AG09309 (cell line): ENCODE results near the gene GLRB.

Experiments used
- DNase-seq: peaks from one replicate; pipeline ENCODE4 v3.0.0-alpha.2; 2010; ENCODE audit warnings: low read depth
- H3K4me3 ChIP-seq: 2 replicates; pipeline ENCODE4 v1.5.1; 2011; ENCODE audit warnings: mild to moderate bottlenecking, low read depth, low read length, moderate library complexity; ENCODE audit not compliant: control insufficient read depth
- CTCF ChIP-seq: IDR thresholded peaks from 2 replicates; pipeline ENCODE4 v1.5.1; 2011; ENCODE audit warnings: mild to moderate bottlenecking, low read depth, low read length, inconsistent platforms; ENCODE audit not compliant: insufficient read depth, control insufficient read depth; ENCODE audit errors: missing control alignments

Gene GLRB

DNA sequence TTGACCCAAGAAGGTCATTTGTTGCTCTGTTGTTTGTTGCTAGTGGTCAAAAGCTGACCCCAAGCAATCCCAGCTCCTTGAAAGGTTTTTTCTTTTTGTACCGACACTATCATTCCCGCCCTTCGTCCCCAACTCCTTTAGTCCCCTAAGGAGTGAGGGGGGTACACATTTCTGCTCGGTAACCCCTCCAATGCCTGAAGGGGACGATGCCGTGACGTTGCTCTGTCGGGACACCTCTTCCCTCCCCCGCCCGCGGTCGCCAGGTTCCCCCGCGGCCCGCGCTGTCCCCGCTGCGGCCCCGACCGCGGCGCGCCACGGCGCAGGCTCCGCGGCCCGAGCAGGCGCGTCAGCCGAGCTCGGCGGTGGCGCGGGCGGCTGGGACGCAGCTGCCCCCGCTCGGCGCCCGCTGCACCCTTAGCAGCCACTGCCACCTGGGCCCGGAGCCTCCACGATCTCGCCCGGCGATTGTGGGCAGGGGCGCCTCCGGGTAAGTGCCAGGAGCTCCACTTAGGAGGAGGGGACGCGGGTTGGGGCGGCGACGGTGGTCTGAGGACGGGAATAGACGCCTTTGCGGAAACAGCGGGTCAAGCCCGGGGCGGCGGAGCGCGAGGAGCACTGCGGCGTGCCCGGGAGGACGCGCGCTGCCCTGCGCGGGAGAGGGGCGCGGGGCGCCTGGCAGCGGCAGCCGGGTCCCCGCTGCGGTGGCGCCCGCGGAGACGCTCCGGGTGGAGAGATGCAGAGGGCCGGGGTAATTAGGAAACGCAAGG, at the start of gene GLRB:
Gene GLRB (plus strand): TSS at position 340 of the 767 bp plus-strand sequence. CDS start 1,875 bp downstream, outside the sequence.
- DNase-seq, result no peak
- H3K4me3 ChIP-seq, result peak within 1 kb of the TSS; percentile 90
- TF ChIP-seq CTCF, result no peak

DNA sequence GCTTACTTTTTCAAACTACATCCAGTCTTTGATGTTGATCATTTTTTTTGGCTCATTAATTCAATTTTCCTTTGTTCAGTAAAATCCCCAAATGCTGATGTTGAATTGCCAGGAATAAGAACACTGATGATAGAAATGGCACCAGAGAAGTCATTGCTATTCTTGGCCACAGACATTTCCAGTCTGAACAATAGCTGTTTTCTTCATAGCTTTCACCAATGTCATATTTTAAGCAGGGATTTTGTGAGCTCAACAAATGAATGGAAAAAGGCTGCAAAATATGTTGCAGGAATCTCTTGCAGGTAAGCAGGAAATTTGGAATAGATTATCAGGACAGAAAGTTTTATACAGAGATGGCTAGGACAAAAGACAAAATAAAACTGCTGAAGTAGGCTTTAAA, 40.5 kb upstream of the GLRB start:
- no peak for TF ChIP-seq CTCF
- no peak for DNase-seq
- no peak overlapping the region for H3K4me3 ChIP-seq

DNA sequence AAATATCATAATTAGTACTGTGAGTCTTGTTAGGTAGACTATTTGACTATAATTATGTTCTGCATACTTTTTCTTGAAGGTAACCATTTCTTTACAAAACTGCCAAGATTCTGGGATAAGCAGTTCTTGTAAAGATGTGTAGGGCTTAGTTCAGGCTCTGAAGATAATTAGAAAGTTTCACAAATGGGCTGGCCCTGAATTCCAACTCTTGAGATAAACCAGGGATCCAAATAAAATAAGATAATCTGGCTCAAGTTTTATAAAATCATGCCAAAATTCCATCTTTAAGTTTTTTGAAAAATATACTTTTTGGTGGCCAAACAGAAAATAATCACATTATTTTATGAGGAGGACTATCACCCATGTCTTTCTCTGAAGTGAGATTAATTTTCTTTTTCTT, 35.5 kb upstream of the GLRB start:
- no peak overlapping the region for H3K4me3 ChIP-seq
- TF ChIP-seq CTCF, result no peak
- DNase-seq, result no peak

- TF ChIP-seq CTCF, result peak; percentile 45
- no peak overlapping the region for H3K4me3 ChIP-seq
- no peak for DNase-seq
Observed at GRCh38 chr4:157043131-157043530, 32.8 kb upstream of the GLRB start.

DNA sequence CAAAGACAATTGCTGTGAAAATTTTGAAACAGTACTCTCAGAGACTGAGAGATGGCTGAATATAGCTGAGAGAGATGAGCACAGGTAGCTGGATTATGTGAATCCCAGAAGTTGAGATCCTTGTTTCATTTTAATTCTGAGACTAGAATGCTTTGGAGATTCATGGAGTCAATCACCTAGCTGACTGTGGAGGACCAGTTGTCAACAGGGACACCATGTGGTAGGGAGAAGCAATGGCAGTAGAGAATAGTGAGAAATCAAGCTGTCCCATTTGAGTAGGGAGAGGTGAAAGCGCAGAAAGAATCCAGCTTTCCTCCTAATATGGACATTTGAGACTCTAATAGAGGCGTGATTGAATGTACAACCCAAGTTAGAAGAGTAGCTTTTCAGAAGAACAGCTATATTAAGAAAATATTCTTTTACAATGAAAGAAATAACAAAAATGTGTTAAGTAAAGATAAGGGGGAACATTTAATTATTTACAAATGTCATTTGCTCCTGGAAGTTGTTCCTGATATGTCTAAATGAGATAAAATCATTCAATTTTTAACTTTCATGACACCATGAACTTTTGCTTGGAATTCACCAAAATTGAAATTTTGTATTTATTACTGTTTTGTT, 30.3 kb upstream of the GLRB start:
- H3K4me3 ChIP-seq, result no peak overlapping the region
- DNase-seq, result peak; percentile 44
- peak; percentile 84 for TF ChIP-seq CTCF

DNA sequence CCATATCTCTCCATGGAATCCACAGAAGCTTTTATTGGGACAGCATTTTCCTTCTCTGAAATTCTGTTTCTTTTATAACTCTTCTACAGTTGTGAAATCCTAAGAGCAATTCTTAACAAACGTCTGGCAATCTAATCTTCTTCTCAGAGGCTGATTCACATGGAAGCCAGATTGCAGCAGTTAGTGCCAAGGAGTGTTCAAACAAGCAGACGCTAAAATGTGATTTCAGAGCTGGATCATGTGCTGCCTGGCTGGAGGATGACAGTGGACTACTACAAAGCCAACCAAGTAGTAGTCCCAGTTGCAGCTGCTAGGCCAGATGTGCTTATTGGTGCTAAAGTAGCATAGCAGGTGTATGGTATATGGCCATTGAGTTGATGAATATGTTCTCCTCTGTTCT, 27.7 kb upstream of the GLRB start:
- peak; percentile 83 for DNase-seq
- no peak overlapping the region for H3K4me3 ChIP-seq
- TF ChIP-seq CTCF, result no peak
